Activated naive CD8-positive, alpha-beta T cell treated with anti-CD3 and anti-CD28 coated beads for 36 hours (primary cell): ENCODE results near the gene RAD21L1. TPM values are rescaled to one million over a fixed set of nuclear protein-coding genes. Genes with fewer than 3 reads are reported as not detected.
A peak's percentile ranks its signal among the peaks of the same experiment; 100 is the strongest.

Experiments
- DNase-seq: peaks from one replicate; pipeline ENCODE4 v3.0.0; 2021
- H3K27ac Mint-ChIP-seq: one replicate; pipeline ENCODE4 v1.8.0; 2022; ENCODE audit warnings: mild to moderate bottlenecking, moderate library complexity, mixed read lengths
- H3K27me3 Mint-ChIP-seq: one replicate; pipeline ENCODE4 v1.8.0; 2022; ENCODE audit warnings: mild to moderate bottlenecking, mixed read lengths
- H3K36me3 Mint-ChIP-seq: one replicate; pipeline ENCODE4 v1.8.0; 2021; ENCODE audit warnings: mild to moderate bottlenecking, mixed read lengths
- H3K4me1 Mint-ChIP-seq: one replicate; pipeline ENCODE4 v1.8.0; 2021; ENCODE audit warnings: mixed read lengths
- H3K4me3 Mint-ChIP-seq: one replicate; pipeline ENCODE4 v1.8.0; 2022; ENCODE audit warnings: mild to moderate bottlenecking, moderate library complexity, mixed read lengths
- H3K9me3 Mint-ChIP-seq: one replicate; pipeline ENCODE4 v1.8.0; 2022; ENCODE audit warnings: mixed read lengths
- total RNA-seq, 2 experiments: library from RNA; stranded (reverse); gene quantifications; one replicate each; pipeline ENCODE4 v1.2.3, GENCODE V29; 2021

Gene RAD21L1
- total RNA-seq, 2 experiments from 2014 or later, result not detected

- H3K27me3 Mint-ChIP-seq, result peaks cover 4% of the 10 kb centered on the region
- peak; percentile 69 for DNase-seq
- H3K9me3 Mint-ChIP-seq, result peaks cover 7% of the 10 kb centered on the region
- H3K36me3 Mint-ChIP-seq, result peaks cover 12% of the 10 kb centered on the region
- peak within 1 kb of the TSS; percentile 89 for H3K4me3 Mint-ChIP-seq
- peak within 1 kb of the TSS; percentile 88 for H3K27ac Mint-ChIP-seq
- H3K4me1 Mint-ChIP-seq, result peaks cover 36% of the 10 kb centered on the region
Measured at GRCh38 chr20:1266167-1266973, 40.5 kb downstream of the RAD21L1 start, which contains the start of gene SNPH. SNPH (plus strand) TSS chr20:1266294; CDS start chr20:1296240, 29,946 bp downstream.

GRCh38 chr20:1267161-1267560, 41.3 kb downstream of the RAD21L1 start:
- Mint-ChIP-seq H3K27me3 (no peaks in the 10 kb centered on the region), H3K27ac (no peak overlapping the region), H3K4me1 (peaks cover 42% of the 10 kb centered on the region), H3K4me3 (peak overlapping the region; percentile 62), H3K9me3 (peaks cover 6% of the 10 kb centered on the region), H3K36me3 (peaks cover 11% of the 10 kb centered on the region)
- no peak for DNase-seq

- H3K27ac Mint-ChIP-seq, result peak overlapping the region; percentile 28
- H3K27me3 Mint-ChIP-seq, result no peaks in the 10 kb centered on the region
- no peak overlapping the region for H3K4me3 Mint-ChIP-seq
- peaks cover 6% of the 10 kb centered on the region for H3K36me3 Mint-ChIP-seq
- peaks cover 42% of the 10 kb centered on the region for H3K4me1 Mint-ChIP-seq
- peaks cover 2% of the 10 kb centered on the region for H3K9me3 Mint-ChIP-seq
- no peak for DNase-seq
Measured at GRCh38 chr20:1267809-1268374, 42.0 kb downstream of the RAD21L1 start.

GRCh38 chr20:1269235-1269634, 43.4 kb downstream of the RAD21L1 start:
- no peak for DNase-seq
- H3K4me1 Mint-ChIP-seq, result peaks cover 32% of the 10 kb centered on the region
- H3K27ac Mint-ChIP-seq, result no peak overlapping the region
- no peaks in the 10 kb centered on the region for H3K27me3 Mint-ChIP-seq
- H3K4me3 Mint-ChIP-seq, result no peak overlapping the region
- H3K36me3 Mint-ChIP-seq, result no peaks in the 10 kb centered on the region
- no peaks in the 10 kb centered on the region for H3K9me3 Mint-ChIP-seq

- H3K9me3 Mint-ChIP-seq, result no peaks in the 10 kb centered on the region
- H3K4me3 Mint-ChIP-seq, result no peak overlapping the region
- DNase-seq, result no peak
- peaks cover 29% of the 10 kb centered on the region for H3K4me1 Mint-ChIP-seq
- H3K27me3 Mint-ChIP-seq, result no peaks in the 10 kb centered on the region
- H3K36me3 Mint-ChIP-seq, result no peaks in the 10 kb centered on the region
- H3K27ac Mint-ChIP-seq, result no peak overlapping the region
Measured at GRCh38 chr20:1269850-1270249, 44.0 kb downstream of the RAD21L1 start.

- DNase-seq, result no peak
- no peak overlapping the region for H3K27ac Mint-ChIP-seq
- H3K9me3 Mint-ChIP-seq, result no peaks in the 10 kb centered on the region
- H3K36me3 Mint-ChIP-seq, result no peaks in the 10 kb centered on the region
- H3K4me3 Mint-ChIP-seq, result no peak overlapping the region
- peaks cover 12% of the 10 kb centered on the region for H3K4me1 Mint-ChIP-seq
- no peaks in the 10 kb centered on the region for H3K27me3 Mint-ChIP-seq
Measured at GRCh38 chr20:1272368-1273100, 46.7 kb downstream of the RAD21L1 start.

GRCh38 chr20:1273366-1273765, 47.5 kb downstream of the RAD21L1 start:
- DNase-seq, result no peak
- H3K4me3 Mint-ChIP-seq, result no peak overlapping the region
- H3K27ac Mint-ChIP-seq, result no peak overlapping the region
- no peaks in the 10 kb centered on the region for H3K36me3 Mint-ChIP-seq
- no peaks in the 10 kb centered on the region for H3K27me3 Mint-ChIP-seq
- H3K4me1 Mint-ChIP-seq, result peaks cover 8% of the 10 kb centered on the region
- no peaks in the 10 kb centered on the region for H3K9me3 Mint-ChIP-seq

GRCh38 chr20:1274485-1275311, 48.9 kb downstream of the RAD21L1 start:
- Mint-ChIP-seq H3K4me3 (no peak overlapping the region), H3K4me1 (peaks cover 6% of the 10 kb centered on the region), H3K36me3 (no peaks in the 10 kb centered on the region), H3K9me3 (no peaks in the 10 kb centered on the region), H3K27ac (no peak overlapping the region), H3K27me3 (no peaks in the 10 kb centered on the region)
- no peak for DNase-seq

- Mint-ChIP-seq H3K9me3 (no peaks in the 10 kb centered on the region), H3K36me3 (no peaks in the 10 kb centered on the region), H3K4me1 (peaks cover 8% of the 10 kb centered on the region), H3K4me3 (no peak overlapping the region), H3K27ac (no peak overlapping the region), H3K27me3 (no peaks in the 10 kb centered on the region)
- no peak for DNase-seq
Measured at GRCh38 chr20:1275919-1276318, 50.1 kb downstream of the RAD21L1 start.

- Mint-ChIP-seq H3K9me3 (no peaks in the 10 kb centered on the region), H3K27me3 (no peaks in the 10 kb centered on the region), H3K4me3 (no peak overlapping the region), H3K27ac (no peak overlapping the region), H3K36me3 (no peaks in the 10 kb centered on the region), H3K4me1 (peaks cover 10% of the 10 kb centered on the region)
- DNase-seq, result no peak
Measured at GRCh38 chr20:1277529-1278322, 51.9 kb downstream of the RAD21L1 start.

- Mint-ChIP-seq H3K4me1 (peaks cover 13% of the 10 kb centered on the region), H3K4me3 (no peak overlapping the region), H3K36me3 (no peaks in the 10 kb centered on the region), H3K27me3 (no peaks in the 10 kb centered on the region), H3K27ac (no peak overlapping the region), H3K9me3 (no peaks in the 10 kb centered on the region)
- DNase-seq, result no peak
Measured at GRCh38 chr20:1278993-1279392, 53.1 kb downstream of the RAD21L1 start.

- Mint-ChIP-seq H3K4me1 (peaks cover 16% of the 10 kb centered on the region), H3K4me3 (no peak overlapping the region), H3K27ac (no peak overlapping the region), H3K9me3 (no peaks in the 10 kb centered on the region), H3K27me3 (no peaks in the 10 kb centered on the region), H3K36me3 (no peaks in the 10 kb centered on the region)
- no peak for DNase-seq
Measured at GRCh38 chr20:1280195-1281102, 54.6 kb downstream of the RAD21L1 start.

GRCh38 chr20:1281279-1282057, 55.6 kb downstream of the RAD21L1 start:
- no peak for DNase-seq

More at GRCh38 chr20:1281279-1282057, 55.6 kb downstream of the RAD21L1 start:
- no peak overlapping the region for H3K4me3 Mint-ChIP-seq
- H3K9me3 Mint-ChIP-seq, result no peaks in the 10 kb centered on the region
- no peaks in the 10 kb centered on the region for H3K36me3 Mint-ChIP-seq
- H3K4me1 Mint-ChIP-seq, result peaks cover 21% of the 10 kb centered on the region
- H3K27me3 Mint-ChIP-seq, result no peaks in the 10 kb centered on the region
- peak overlapping the region; percentile 62 for H3K27ac Mint-ChIP-seq
